ENCODE results near the gene DCTN5. TPM values are rescaled to one million over a fixed set of nuclear protein-coding genes. Genes with fewer than 3 reads are reported as not detected.
"Not testable (repeated sequence)": the region's sequence is repeated elsewhere in the genome, so short reads cannot be mapped to it uniquely, and the experiment has no call there.

The DCTN5 gene
- total and polyA plus RNA-seq, 5 donors = 12.4 to 44.7 (median 42.5) TPM

- ATAC-seq (no peak), DNase-seq (no peak)
- intact Hi-C loops (cut with DNase I) = no loop called here
- Histone ChIP-seq H3K4me1 (ENCODE audit: control insufficient read depth, insufficient read depth, low read length) (no peaks in the 10 kb centered on the region), H3K27me3 (ENCODE audit: control insufficient read depth, insufficient read depth) (no peaks in the 10 kb centered on the region), H3K27ac (ENCODE audit: low read length) (no peak overlapping the region), H3K4me3 (ENCODE audit: low read length) (no peak overlapping the region), H3K9me3 (ENCODE audit: control insufficient read depth, low read length) (peaks cover 5% of the 10 kb centered on the region)
- WGBS = 66% methylated on average over 4 of the region's 4 CpGs
Observed at GRCh38 chr16:23711785-23712184, 70.5 kb downstream of the DCTN5 start.

- H3K9me3 ChIP-seq (ENCODE audit: control insufficient read depth, low read length) = peaks cover 5% of the 10 kb centered on the region
- H3K4me3 ChIP-seq (ENCODE audit: low read length) = no peak within 1 kb of the TSS
- intact Hi-C loops (cut with DNase I) = no loop called here
- DNase-seq (no peak), ATAC-seq (peak in 1 of 2 donors; percentile 62)
- H3K27ac ChIP-seq (ENCODE audit: low read length) = no peak within 1 kb of the TSS
- H3K27me3 ChIP-seq (ENCODE audit: control insufficient read depth, insufficient read depth) = no peaks in the 10 kb centered on the region
- H3K4me1 ChIP-seq (ENCODE audit: control insufficient read depth, insufficient read depth, low read length) = no peaks in the 10 kb centered on the region
- 5% methylated on average over 37 of the region's 37 CpGs for WGBS
Observed at GRCh38 chr16:23712976-23713375, 71.7 kb downstream of the DCTN5 start, which contains the start of gene ERN2. Gene ERN2, minus strand, starts transcription at chr16:23713222. Its CDS starts 35 bp downstream, at chr16:23713187.

GRCh38 chr16:23716484-23716883 lies 75.2 kb downstream of the DCTN5 start:
- intact Hi-C loops (cut with DNase I) = no loop called here
- 83% methylated on average over 5 of the region's 5 CpGs for WGBS
- no peaks in the 10 kb centered on the region for H3K27me3 ChIP-seq (ENCODE audit: control insufficient read depth, insufficient read depth)
- ATAC-seq (no peak), DNase-seq (no peak)
- H3K4me3 ChIP-seq (ENCODE audit: low read length) = no peak overlapping the region
- no peaks in the 10 kb centered on the region for H3K9me3 ChIP-seq (ENCODE audit: control insufficient read depth, low read length)
- H3K4me1 ChIP-seq (ENCODE audit: control insufficient read depth, insufficient read depth, low read length) = no peaks in the 10 kb centered on the region
- H3K27ac ChIP-seq (ENCODE audit: low read length) = no peak overlapping the region

GRCh38 chr16:23722613-23723240 lies 81.5 kb downstream of the DCTN5 start:
- not testable (repeated sequence) for H3K27ac ChIP-seq (ENCODE audit: low read length); ATAC-seq

GRCh38 chr16:23724096-23724784 lies 83.0 kb downstream of the DCTN5 start:
- ATAC-seq = no peak
- intact Hi-C loops (cut with DNase I) = no loop called here
- peaks cover 1% of the 10 kb centered on the region for H3K4me1 ChIP-seq (ENCODE audit: control insufficient read depth, insufficient read depth, low read length)
- H3K27me3 ChIP-seq (ENCODE audit: control insufficient read depth, insufficient read depth) = no peaks in the 10 kb centered on the region
- DNase-seq = no peak
- 77% methylated on average over 8 of the region's 8 CpGs for WGBS
- H3K9me3 ChIP-seq (ENCODE audit: control insufficient read depth, low read length) = no peaks in the 10 kb centered on the region
- H3K4me3 ChIP-seq (ENCODE audit: low read length) = no peak overlapping the region
- no peak overlapping the region for H3K27ac ChIP-seq (ENCODE audit: low read length)

More at GRCh38 chr16:23722613-23723240, 81.5 kb downstream of the DCTN5 start:
- H3K4me1 ChIP-seq (ENCODE audit: control insufficient read depth, insufficient read depth, low read length); DNase-seq; H3K4me3 ChIP-seq (ENCODE audit: low read length); intact Hi-C loops (cut with DNase I); H3K27me3 ChIP-seq (ENCODE audit: control insufficient read depth, insufficient read depth); H3K9me3 ChIP-seq (ENCODE audit: control insufficient read depth, low read length): not testable (repeated sequence)
- 72% methylated on average over 9 of the region's 9 CpGs for WGBS

GRCh38 chr16:23724785-23725131 lies 83.5 kb downstream of the DCTN5 start:
- H3K27me3 ChIP-seq (ENCODE audit: control insufficient read depth, insufficient read depth) = no peaks in the 10 kb centered on the region
- no peak overlapping the region for H3K27ac ChIP-seq (ENCODE audit: low read length)
- no peak overlapping the region for H3K4me3 ChIP-seq (ENCODE audit: low read length)
- WGBS = 60% methylated on average over 3 of the region's 3 CpGs
- H3K4me1 ChIP-seq (ENCODE audit: control insufficient read depth, insufficient read depth, low read length) = peaks cover 1% of the 10 kb centered on the region
- no peaks in the 10 kb centered on the region for H3K9me3 ChIP-seq (ENCODE audit: control insufficient read depth, low read length)
- DNase-seq (no peak), ATAC-seq (no peak)
- intact Hi-C loops (cut with DNase I) = no loop called here

- no peak overlapping the region for H3K4me3 ChIP-seq (ENCODE audit: low read length)
- WGBS = 71% methylated on average over 3 of the region's 3 CpGs
- H3K4me1 ChIP-seq (ENCODE audit: control insufficient read depth, insufficient read depth, low read length) = peaks cover 1% of the 10 kb centered on the region
- no peak overlapping the region for H3K27ac ChIP-seq (ENCODE audit: low read length)
- H3K9me3 ChIP-seq (ENCODE audit: control insufficient read depth, low read length) = no peaks in the 10 kb centered on the region
- DNase-seq = no peak
- intact Hi-C loops (cut with DNase I) = no loop called here
- H3K27me3 ChIP-seq (ENCODE audit: control insufficient read depth, insufficient read depth) = no peaks in the 10 kb centered on the region
- no peak for ATAC-seq
Observed at GRCh38 chr16:23726710-23727109, 85.4 kb downstream of the DCTN5 start.

Other genes starting within 250 kb of the DCTN5 start
- gene COG7, start 188.3 kb upstream of the DCTN5 start, total RNA-seq = 10 to 100 TPM; 11.7 to 13.8 (median 13.0) TPM
- 13.0 TPM for gene COG7, start 188.3 kb upstream of the DCTN5 start, polyA plus RNA-seq
- gene GGA2, start 131.0 kb upstream of the DCTN5 start, total RNA-seq = 10 to 100 TPM; 49.0 to 67.2 (median 56.4) TPM
- 20.4 TPM for gene GGA2, start 131.0 kb upstream of the DCTN5 start, polyA plus RNA-seq
- 10 to 100 TPM; 11.0 to 18.2 (median 13.7) TPM for gene EARS2, start 84.1 kb upstream of the DCTN5 start, total RNA-seq
- gene EARS2, start 84.1 kb upstream of the DCTN5 start, polyA plus RNA-seq = 15.9 TPM
- gene UBFD1, start 83.7 kb upstream of the DCTN5 start, total RNA-seq = 10 to 100 TPM; 47.8 to 69.5 (median 61.8) TPM
- 20.3 TPM for gene UBFD1, start 83.7 kb upstream of the DCTN5 start, polyA plus RNA-seq
- gene NDUFAB1, start 45.1 kb upstream of the DCTN5 start, total RNA-seq = 100 to 1,000 TPM; 378 to 517 (median 448) TPM
- gene NDUFAB1, start 45.1 kb upstream of the DCTN5 start, polyA plus RNA-seq = 1,123 TPM
- 1 to 10 TPM; 5.5 to 6.8 (median 6.0) TPM for gene PALB2, start 156 bp upstream of the DCTN5 start, total RNA-seq
- 4.1 TPM for gene PALB2, start 156 bp upstream of the DCTN5 start, polyA plus RNA-seq
- gene PLK1, start 37.4 kb downstream of the DCTN5 start, total RNA-seq = 1 to 10 TPM in 3 of 4 donors, under 1 TPM in 1; 0.91 to 2.2 (median 2.1) TPM
- gene PLK1, start 37.4 kb downstream of the DCTN5 start, polyA plus RNA-seq = 0.45 TPM
- gene ERN2, start 71.8 kb downstream of the DCTN5 start, total RNA-seq = under 1 TPM in 1 of 4 donors, not detected in 3; 0.28 TPM
- not detected for gene ERN2, start 71.8 kb downstream of the DCTN5 start, polyA plus RNA-seq
- not detected for gene CHP2, start 113.6 kb downstream of the DCTN5 start, total RNA-seq
- 0.07 TPM for gene CHP2, start 113.6 kb downstream of the DCTN5 start, polyA plus RNA-seq
- 1 to 10 TPM; 2.8 to 4.1 (median 3.7) TPM for gene PRKCB, start 194.5 kb downstream of the DCTN5 start, total RNA-seq
- gene PRKCB, start 194.5 kb downstream of the DCTN5 start, polyA plus RNA-seq = 0.41 TPM